ENCODE data around the gene NFE2L2. TPM values are rescaled to one million over a fixed set of nuclear protein-coding genes. Genes with fewer than 3 reads are reported as not detected.
A peak's percentile ranks its signal among the peaks of the same experiment; 100 is the strongest.
"Not testable (repeated sequence)": the region's sequence is repeated elsewhere in the genome, so short reads cannot be mapped to it uniquely, and the experiment has no call there.

Gene NFE2L2
- total and polyA plus RNA-seq, 7 experiments from 2014 or later, result 58.9 to 99.6 (median 74.7) TPM

DNA sequence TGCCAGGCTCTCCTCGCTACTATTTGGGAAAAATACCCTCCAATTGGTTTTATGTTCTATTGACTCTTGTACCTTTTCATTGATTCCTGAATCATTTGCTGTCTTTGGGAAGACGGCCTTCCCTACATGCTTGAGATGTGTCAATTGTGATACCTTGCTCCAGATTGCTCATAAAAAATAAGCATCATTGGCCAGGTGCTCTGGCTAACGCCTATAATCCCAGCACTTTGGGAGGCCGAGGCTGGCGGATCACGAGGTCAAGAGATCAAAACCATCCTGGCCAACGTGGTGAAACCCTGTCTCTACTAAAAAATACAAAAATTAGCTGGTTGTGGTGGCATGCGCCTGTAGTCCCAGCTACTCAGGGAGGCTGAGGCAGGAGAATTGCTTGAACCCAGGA, 2.4 kb upstream of the NFE2L2 start:
- ChIA-PET POLR2A (interaction anchor here (1.3 to 8.9 kb wide), 9 partner anchors 12 to 102 kb away, joined by 3 to 282 read pairs (median 43); partner anchors contain the start of gene HNRNPA3), CTCF (interaction anchor here (1.3 to 5.6 kb wide), 3 partner anchors 28 to 102 kb away, joined by 3 to 77 read pairs (median 5); no protein-coding TSS in a partner anchor)
- ATAC-seq; H3K4me3 ChIP-seq (ENCODE audit: low read length); H3K27me3 Mint-ChIP-seq; H3K27me3 ChIP-seq (ENCODE audit: control insufficient read depth in 2 of 2, insufficient read depth in 2 of 2, low read length in 2 of 2); DNase-seq; H3K9me3 Mint-ChIP-seq; H3K9me3 ChIP-seq (ENCODE audit: control insufficient read depth in 2 of 3, low read length in 3 of 3): not testable (repeated sequence)
- intact Hi-C loops (cut with micrococcal nuclease), result loop anchor here in 1 of 2 donors (10.0 kb wide), 1 partner anchor 1262 kb away; the partner anchor contains the start of gene LNPK
- H3K4me1 ChIP-seq (ENCODE audit: control insufficient read depth in 2 of 2, insufficient read depth in 2 of 2, low read length in 2 of 2), result peaks cover 11 to 13% of the 10 kb centered on the region in 2 donors
- H3K4me1 Mint-ChIP-seq, result peaks cover 16 to 53% (median 27%) of the 10 kb centered on the region in 7 donors
- peak overlapping the region in 7 of 10 donors; percentile 14 to 98 (median 59) for H3K4me3 Mint-ChIP-seq
- H3K36me3 Mint-ChIP-seq, result peaks cover 0 to 18% (median 3%) of the 10 kb centered on the region in 5 donors
- H3K36me3 ChIP-seq (ENCODE audit: control insufficient read depth in 2 of 3, insufficient read depth in 3 of 3, low read length in 3 of 3), result peaks cover 0 to 14% (median 0%) of the 10 kb centered on the region in 3 experiments
- H3K27ac ChIP-seq (ENCODE audit: low read depth, low read length), result peak overlapping the region; percentile 98
- peak overlapping the region in 8 of 9 donors; percentile 71 to 100 (median 99) for H3K27ac Mint-ChIP-seq

GRCh38 chr2:177265824-177266817, 1.6 kb upstream of the NFE2L2 start:
- CTCF ChIA-PET, result interaction anchor here (0.5 to 5.6 kb wide), 18 partner anchors 14 to 101 kb away, joined by 3 to 77 read pairs (median 10); partner anchors contain the start of gene HNRNPA3
- Mint-ChIP-seq H3K4me3 (peak overlapping the region; percentile 90 to 98 (median 95)), H3K4me1 (peaks cover 21 to 57% (median 35%) of the 10 kb centered on the region in 7 donors), H3K27ac (peak overlapping the region; percentile 98 to 100 (median 100)), H3K27me3 (no peaks in the 10 kb centered on the region), H3K9me3 (peaks cover 0 to 6% (median 0%) of the 10 kb centered on the region in 11 donors), H3K36me3 (peaks cover 0 to 20% (median 4%) of the 10 kb centered on the region in 5 donors)
- Histone ChIP-seq H3K27me3 (ENCODE audit: control insufficient read depth in 2 of 2, insufficient read depth in 2 of 2, low read length in 2 of 2) (no peaks in the 10 kb centered on the region), H3K27ac (ENCODE audit: low read depth, low read length) (peak overlapping the region; percentile 98), H3K9me3 (ENCODE audit: control insufficient read depth in 2 of 3, low read length in 3 of 3) (no peaks in the 10 kb centered on the region), H3K36me3 (ENCODE audit: control insufficient read depth in 2 of 3, insufficient read depth in 3 of 3, low read length in 3 of 3) (peaks cover 0 to 14% (median 0%) of the 10 kb centered on the region in 3 experiments), H3K4me1 (ENCODE audit: control insufficient read depth in 2 of 2, insufficient read depth in 2 of 2, low read length in 2 of 2) (peaks cover 18 to 21% of the 10 kb centered on the region in 2 donors), H3K4me3 (ENCODE audit: low read length) (peak overlapping the region; percentile 80)
- intact Hi-C loops (cut with micrococcal nuclease), result loop anchor here (1.0 to 10.0 kb wide), 3 partner anchors 24 to 1261 kb away; partner anchors contain the start of gene LNPK (in 1 of the 2)
- POLR2A ChIA-PET, result interaction anchor here (0.8 to 8.9 kb wide), 24 partner anchors 7 to 1184 kb away, joined by 3 to 282 read pairs (median 24); partner anchors contain the start of genes HNRNPA3, PJVK and PRKRA
- peak in 6 of 9 donors; percentile 32 to 58 (median 42) for DNase-seq
- no peak for ATAC-seq

GRCh38 chr2:177264209-177264692, 276 bp downstream of the NFE2L2 start:
- peak overlapping the region; percentile 98 for H3K27ac ChIP-seq (ENCODE audit: low read depth, low read length)
- no peaks in the 10 kb centered on the region for H3K27me3 ChIP-seq (ENCODE audit: control insufficient read depth in 2 of 2, insufficient read depth in 2 of 2, low read length in 2 of 2)
- DNase-seq (no peak), ATAC-seq (no peak)
- H3K4me1 ChIP-seq (ENCODE audit: control insufficient read depth in 2 of 2, insufficient read depth in 2 of 2, low read length in 2 of 2), result peaks cover 26 to 27% of the 10 kb centered on the region in 2 donors
- Mint-ChIP-seq H3K4me3 (peak overlapping the region in 9 of 10 donors; percentile 90 to 98 (median 95)), H3K27me3 (no peaks in the 10 kb centered on the region), H3K27ac (peak overlapping the region in 5 of 9 donors; percentile 72 to 100 (median 98)), H3K36me3 (peaks cover 0 to 30% (median 4%) of the 10 kb centered on the region in 5 donors), H3K4me1 (peaks cover 25 to 55% (median 50%) of the 10 kb centered on the region in 7 donors), H3K9me3 (peaks cover 0 to 6% (median 0%) of the 10 kb centered on the region in 11 donors)
- peaks cover 0 to 14% (median 0%) of the 10 kb centered on the region in 3 experiments for H3K36me3 ChIP-seq (ENCODE audit: control insufficient read depth in 2 of 3, insufficient read depth in 3 of 3, low read length in 3 of 3)
- peak overlapping the region; percentile 80 for H3K4me3 ChIP-seq (ENCODE audit: low read length)
- ChIA-PET CTCF (interaction anchor here (0.6 to 5.6 kb wide), 30 partner anchors 8 to 288 kb away, joined by 3 to 77 read pairs (median 4); partner anchors contain the start of gene HNRNPA3), POLR2A (interaction anchor here (0.9 to 8.9 kb wide), 40 partner anchors 8 to 1186 kb away, joined by 3 to 282 read pairs (median 12); partner anchors contain the start of genes AGPS, HNRNPA3, PJVK and PRKRA)
- H3K9me3 ChIP-seq (ENCODE audit: control insufficient read depth in 2 of 3, low read length in 3 of 3), result no peaks in the 10 kb centered on the region
- intact Hi-C loops (cut with micrococcal nuclease), result loop anchor here (1.0 to 10.0 kb wide), 5 partner anchors 37 to 1259 kb away; partner anchors contain the start of genes AGPS (in 1 of the 2) and LNPK (in 1 of the 2)

DNA sequence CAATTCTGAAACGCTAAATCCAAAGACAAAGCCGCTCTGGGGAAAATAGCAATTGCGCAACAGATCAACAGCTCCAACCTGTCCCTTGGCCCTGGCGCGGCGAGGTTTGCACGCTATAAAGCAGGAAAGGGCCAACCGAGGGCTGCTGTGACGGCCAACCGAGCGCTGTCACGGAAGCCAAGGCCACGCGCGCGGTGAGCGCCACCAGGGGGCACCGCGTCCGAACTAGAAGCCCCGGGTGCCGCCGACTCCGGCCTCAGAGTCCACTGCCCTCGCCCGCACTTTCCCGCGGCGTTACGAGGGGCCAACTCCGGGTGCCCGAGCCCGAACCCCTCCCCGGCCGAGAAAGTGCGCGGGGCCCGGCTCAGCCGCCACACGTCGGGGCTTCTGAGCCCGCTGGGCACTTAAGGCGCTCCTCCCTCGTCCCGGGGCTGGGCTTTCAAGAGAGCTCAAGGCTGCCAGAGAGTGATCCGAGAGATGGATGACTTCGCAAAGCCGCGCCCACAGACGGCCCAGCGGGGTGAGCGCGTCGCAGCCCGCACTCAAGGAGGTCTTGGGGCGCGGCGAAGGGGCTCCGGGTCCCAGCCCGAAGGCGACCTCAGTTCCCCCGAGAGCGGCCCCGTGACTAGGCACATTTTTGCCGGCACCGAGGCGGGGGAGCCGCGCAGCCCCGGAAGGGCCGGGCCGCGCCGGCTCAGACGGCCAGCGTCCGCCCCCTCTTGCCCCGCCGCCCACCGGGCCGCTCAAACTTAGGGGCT, 897 bp downstream of the NFE2L2 start:
- Histone ChIP-seq H3K4me1 (ENCODE audit: control insufficient read depth in 2 of 2, insufficient read depth in 2 of 2, low read length in 2 of 2) (peaks cover 27 to 28% of the 10 kb centered on the region in 2 donors), H3K4me3 (ENCODE audit: low read length) (peak overlapping the region; percentile 80), H3K27ac (ENCODE audit: low read depth, low read length) (peak overlapping the region; percentile 98), H3K36me3 (ENCODE audit: control insufficient read depth in 2 of 3, insufficient read depth in 3 of 3, low read length in 3 of 3) (peaks cover 0 to 14% (median 0%) of the 10 kb centered on the region in 3 experiments), H3K9me3 (ENCODE audit: control insufficient read depth in 2 of 3, low read length in 3 of 3) (no peaks in the 10 kb centered on the region), H3K27me3 (ENCODE audit: control insufficient read depth in 2 of 2, insufficient read depth in 2 of 2, low read length in 2 of 2) (no peaks in the 10 kb centered on the region)
- DNase-seq (peak; percentile 91 to 98 (median 95)), ATAC-seq (peak; percentile 76)
- peaks cover 0 to 35% (median 4%) of the 10 kb centered on the region in 5 donors for H3K36me3 Mint-ChIP-seq
- peak overlapping the region; percentile 90 to 100 (median 95) for H3K4me3 Mint-ChIP-seq
- no peaks in the 10 kb centered on the region for H3K27me3 Mint-ChIP-seq
- intact Hi-C loops (cut with micrococcal nuclease), result loop anchor here (1.0 to 10.0 kb wide), 17 partner anchors 11 to 1259 kb away; partner anchors contain the start of genes AGPS (in 2 of the 2), HNRNPA3 (in 2 of the 2), LNPK (in 1 of the 2) and PJVK (in 1 of the 2)
- peaks cover 28 to 62% (median 56%) of the 10 kb centered on the region in 7 donors for H3K4me1 Mint-ChIP-seq
- POLR2A ChIA-PET, result interaction anchor here (0.5 to 8.9 kb wide), 38 partner anchors 10 to 289 kb away, joined by 3 to 282 read pairs (median 12); partner anchors contain the start of genes AGPS and HNRNPA3
- CTCF ChIA-PET, result interaction anchor here (0.5 to 5.6 kb wide), 32 partner anchors 9 to 152 kb away, joined by 3 to 77 read pairs (median 4); partner anchors contain the start of gene HNRNPA3
- H3K27ac Mint-ChIP-seq, result peak overlapping the region; percentile 86 to 98 (median 96)
- H3K9me3 Mint-ChIP-seq, result peaks cover 0 to 6% (median 0%) of the 10 kb centered on the region in 11 donors

- H3K4me3 ChIP-seq (ENCODE audit: low read length), result peak overlapping the region; percentile 80
- CTCF ChIA-PET, result interaction anchor here (0.5 to 5.6 kb wide), 27 partner anchors 8 to 495 kb away, joined by 3 to 77 read pairs (median 4); partner anchors contain the start of gene HNRNPA3
- intact Hi-C loops (cut with micrococcal nuclease), result loop anchor here (1.0 to 10.0 kb wide), 15 partner anchors 11 to 1258 kb away; partner anchors contain the start of genes HNRNPA3 (in 2 of the 2), AGPS (in 1 of the 2), LNPK (in 1 of the 2) and PJVK (in 1 of the 2)
- no peak for ATAC-seq
- Mint-ChIP-seq H3K9me3 (peaks cover 0 to 9% (median 0%) of the 10 kb centered on the region in 11 donors), H3K27me3 (no peaks in the 10 kb centered on the region), H3K36me3 (peaks cover 0 to 38% (median 4%) of the 10 kb centered on the region in 5 donors), H3K27ac (peak overlapping the region; percentile 86 to 98 (median 96)), H3K4me3 (peak overlapping the region; percentile 90 to 100 (median 94)), H3K4me1 (peaks cover 33 to 68% (median 62%) of the 10 kb centered on the region in 7 donors)
- H3K4me1 ChIP-seq (ENCODE audit: control insufficient read depth in 2 of 2, insufficient read depth in 2 of 2, low read length in 2 of 2), result peaks cover 27 to 28% of the 10 kb centered on the region in 2 donors
- H3K36me3 ChIP-seq (ENCODE audit: control insufficient read depth in 2 of 3, insufficient read depth in 3 of 3, low read length in 3 of 3), result peaks cover 0 to 14% (median 0%) of the 10 kb centered on the region in 3 experiments
- H3K27me3 ChIP-seq (ENCODE audit: control insufficient read depth in 2 of 2, insufficient read depth in 2 of 2, low read length in 2 of 2), result no peaks in the 10 kb centered on the region
- no peaks in the 10 kb centered on the region for H3K9me3 ChIP-seq (ENCODE audit: control insufficient read depth in 2 of 3, low read length in 3 of 3)
- POLR2A ChIA-PET, result interaction anchor here (0.5 to 8.9 kb wide), 37 partner anchors 9 to 460 kb away, joined by 3 to 282 read pairs (median 13); partner anchors contain the start of genes AGPS and HNRNPA3
- DNase-seq, result no peak
- H3K27ac ChIP-seq (ENCODE audit: low read depth, low read length), result peak overlapping the region; percentile 98
Measured at GRCh38 chr2:177262958-177263450, 1.5 kb downstream of the NFE2L2 start.
